GM12891 (cell line): ENCODE measurements around the gene SNW1.

Experiments
- POLR2A ChIP-seq: IDR thresholded peaks from 2 replicates; pipeline ENCODE4 v1.6.1; 2011; ENCODE audit warnings: low read depth, low read length, control low read depth
- POLR2AphosphoS5 ChIP-seq: IDR thresholded peaks from 2 replicates; pipeline ENCODE4 v1.6.1; 2011; ENCODE audit warnings: low read depth, low read length, control low read depth
- POU2F2 ChIP-seq: IDR thresholded peaks from 2 replicates; pipeline ENCODE4 v1.6.1; 2011; ENCODE audit warnings: low read depth, mild to moderate bottlenecking, control low read depth, low read length, moderate library complexity
- SPI1 ChIP-seq: IDR thresholded peaks from 2 replicates; pipeline ENCODE4 v1.6.1; 2011; ENCODE audit warnings: low read depth, low read length, control low read depth

- TF ChIP-seq POLR2A: no peak
- TF ChIP-seq POLR2AphosphoS5: no peak
- no peak for TF ChIP-seq POU2F2
- no peak for TF ChIP-seq SPI1
Observed at GRCh38 chr14:77805706-77806105, 44.8 kb upstream of the SNW1 start.
